HepG2 (cell line): Measurements from ENCODE around the gene OR6S1. TPM values are rescaled to one million over a fixed set of nuclear protein-coding genes. Genes with fewer than 3 reads are reported as not detected.

ENCODE experiments used
- HNRNPK ChIP-seq: fragments of 200-400 bp; formaldehyde crosslinking; IDR thresholded peaks from 2 replicates; pipeline ENCODE4 v1.6.1; 2018; ENCODE audit warnings: low read length, low read depth, moderate library complexity, mild to moderate bottlenecking; ENCODE audit not compliant: poor library complexity, severe bottlenecking
- PPARG ChIP-seq: conservative IDR thresholded peaks from 2 replicates; pipeline ENCODE4 v1.6.1; 2016; ENCODE audit warnings: missing biosample characterization, missing genetic modification reagents
- REL ChIP-seq: sonication (generic); formaldehyde crosslinking; conservative IDR thresholded peaks from 2 replicates; pipeline ENCODE4 v1.8.0; 2022; ENCODE audit warnings: mild to moderate bottlenecking, missing genetic modification reagents, moderate library complexity
- TRAFD1 ChIP-seq: sonication (generic); formaldehyde crosslinking; IDR thresholded peaks from 2 replicates; pipeline ENCODE4 v1.5.1; 2020; ENCODE audit warnings: missing genetic modification reagents, mild to moderate bottlenecking, borderline replicate concordance
- ZNF18 ChIP-seq: sonication (generic); formaldehyde crosslinking; IDR thresholded peaks from 2 replicates; pipeline ENCODE4 v1.8.0; 2022; ENCODE audit warnings: mild to moderate bottlenecking, missing genetic modification reagents; ENCODE audit not compliant: insufficient replicate concordance
- ZNF264 ChIP-seq: sonication (generic); formaldehyde crosslinking; IDR thresholded peaks from 2 replicates; pipeline ENCODE4 v1.4.0; 2020; ENCODE audit warnings: missing genetic modification reagents
- ZNF282 ChIP-seq: fragments of 450-650 bp; IDR thresholded peaks from 2 replicates; pipeline ENCODE4 v1.6.1; 2018; ENCODE audit not compliant: partially characterized antibody
- ZNF580 ChIP-seq: IDR thresholded peaks from 2 replicates; pipeline ENCODE4 v1.6.1; 2016; ENCODE audit warnings: low read depth, borderline replicate concordance
- ZNF614 ChIP-seq: IDR thresholded peaks from 2 replicates; pipeline ENCODE4 v1.6.1; 2018; ENCODE audit warnings: missing biosample characterization, missing genetic modification reagents, inconsistent platforms, borderline replicate concordance
- ZNF747 ChIP-seq: sonication (generic); formaldehyde crosslinking; IDR thresholded peaks from 2 replicates; pipeline ENCODE4 v1.8.1; 2023; ENCODE audit warnings: missing genetic modification reagents, mild to moderate bottlenecking, borderline replicate concordance
- polyA plus RNA-seq, 8 experiments: library from polyadenylated mRNA; depleted of rRNA in 3 of 8; stranded (reverse) in 7 of 8; unstranded in 1 of 8; fragments of >200 nt; fragmentation: Illumina TruSeq in 4 of 8; extraction: Trizol in 4 of 8; gene quantifications; 2 replicates each; pipeline versions ENCODE4 v1.2.1 to v1.2.3, GENCODE V29; 2011 to 2016; ENCODE audit warnings: low read depth in 4 of 8, missing spikeins in 1 of 8, mixed read lengths in 1 of 8; ENCODE audit not compliant: insufficient read depth in 1 of 8
- total RNA-seq, 5 experiments: library from RNA; depleted of rRNA; stranded (reverse); fragments of >200 nt; fragmentation: Illumina TruSeq; extraction: Trizol; gene quantifications; 2 replicates each; pipeline ENCODE4 v1.2.3, GENCODE V29; 2016; ENCODE audit warnings: low read depth in 1 of 5
- TF ChIP-seq, protein P1 (sequence below): sonication (generic); formaldehyde crosslinking; IDR thresholded peaks from 2 replicates; pipeline ENCODE4 v1.4.0; 2020; ENCODE audit warnings: missing genetic modification reagents
- TF ChIP-seq, protein P2 (sequence below): IDR thresholded peaks from 2 replicates; pipeline ENCODE4 v1.4.0; 2020; ENCODE audit warnings: mild to moderate bottlenecking, missing genetic modification reagents
- TF ChIP-seq, protein P3 (sequence below), 2 experiments: fragments of 450-650 bp in 1 of 2; sonication (generic) in 1 of 2; formaldehyde crosslinking; IDR thresholded peaks; 2 replicates each; pipeline versions ENCODE4 v1.5.0 to v1.8.0; 2020 to 2022; ENCODE audit warnings: mild to moderate bottlenecking in 1 of 2, missing genetic modification reagents in 1 of 2

OR6S1 gene
- total and polyA plus RNA-seq, 2 of the 13 experiments (the other 11 are each of a cell fraction or from before 2014, with no cell fraction given) = 0.09 TPM; not detected in 1

DNA sequence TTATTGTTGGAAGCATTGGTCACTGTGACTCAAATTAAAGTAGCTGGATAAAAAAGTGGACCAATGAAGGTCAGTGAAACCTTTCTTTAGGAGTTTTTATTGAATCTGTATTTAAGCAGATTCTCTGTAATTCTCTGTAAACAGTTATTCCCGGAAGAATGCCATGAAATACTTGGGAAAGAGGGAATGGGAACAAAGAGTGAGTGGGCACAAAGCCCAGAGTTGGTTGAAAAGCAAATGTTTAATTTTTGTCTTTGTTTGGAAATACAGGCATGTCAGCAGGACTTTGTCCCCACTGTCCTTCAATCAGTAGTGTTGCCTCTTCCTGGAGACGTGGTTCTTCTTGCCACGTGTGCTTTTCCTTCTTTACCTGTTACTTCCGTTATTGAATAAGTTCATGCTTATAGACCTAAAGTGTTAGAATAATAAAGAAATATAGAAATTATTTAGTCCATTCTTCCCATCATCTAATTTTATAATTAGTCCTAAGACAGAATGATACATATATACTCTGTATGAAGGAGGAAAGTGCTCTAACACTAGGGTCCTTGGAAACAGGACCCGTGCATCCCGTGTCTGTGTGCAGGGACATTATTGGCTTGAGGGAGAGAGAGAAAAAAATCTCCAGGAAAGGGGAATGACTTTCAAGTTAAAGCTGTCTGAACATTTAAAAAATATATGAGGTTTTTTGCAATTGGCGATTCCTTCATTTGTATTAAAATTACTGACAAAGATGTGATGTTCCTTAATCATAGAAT, 45.1 kb upstream of the OR6S1 start (continued):
- TF ChIP-seq, protein P1, sequence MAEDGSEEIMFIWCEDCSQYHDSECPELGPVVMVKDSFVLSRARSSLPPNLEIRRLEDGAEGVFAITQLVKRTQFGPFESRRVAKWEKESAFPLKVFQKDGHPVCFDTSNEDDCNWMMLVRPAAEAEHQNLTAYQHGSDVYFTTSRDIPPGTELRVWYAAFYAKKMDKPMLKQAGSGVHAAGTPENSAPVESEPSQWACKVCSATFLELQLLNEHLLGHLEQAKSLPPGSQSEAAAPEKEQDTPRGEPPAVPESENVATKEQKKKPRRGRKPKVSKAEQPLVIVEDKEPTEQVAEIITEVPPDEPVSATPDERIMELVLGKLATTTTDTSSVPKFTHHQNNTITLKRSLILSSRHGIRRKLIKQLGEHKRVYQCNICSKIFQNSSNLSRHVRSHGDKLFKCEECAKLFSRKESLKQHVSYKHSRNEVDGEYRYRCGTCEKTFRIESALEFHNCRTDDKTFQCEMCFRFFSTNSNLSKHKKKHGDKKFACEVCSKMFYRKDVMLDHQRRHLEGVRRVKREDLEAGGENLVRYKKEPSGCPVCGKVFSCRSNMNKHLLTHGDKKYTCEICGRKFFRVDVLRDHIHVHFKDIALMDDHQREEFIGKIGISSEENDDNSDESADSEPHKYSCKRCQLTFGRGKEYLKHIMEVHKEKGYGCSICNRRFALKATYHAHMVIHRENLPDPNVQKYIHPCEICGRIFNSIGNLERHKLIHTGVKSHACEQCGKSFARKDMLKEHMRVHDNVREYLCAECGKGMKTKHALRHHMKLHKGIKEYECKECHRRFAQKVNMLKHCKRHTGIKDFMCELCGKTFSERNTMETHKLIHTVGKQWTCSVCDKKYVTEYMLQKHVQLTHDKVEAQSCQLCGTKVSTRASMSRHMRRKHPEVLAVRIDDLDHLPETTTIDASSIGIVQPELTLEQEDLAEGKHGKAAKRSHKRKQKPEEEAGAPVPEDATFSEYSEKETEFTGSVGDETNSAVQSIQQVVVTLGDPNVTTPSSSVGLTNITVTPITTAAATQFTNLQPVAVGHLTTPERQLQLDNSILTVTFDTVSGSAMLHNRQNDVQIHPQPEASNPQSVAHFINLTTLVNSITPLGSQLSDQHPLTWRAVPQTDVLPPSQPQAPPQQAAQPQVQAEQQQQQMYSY (CRISPR knock-in tag) = 0 out of 2 replicates have a peak, but pooled peaks have one; percentile 38
- TF ChIP-seq ZNF18 (CRISPR knock-in tag) (peak; percentile 40), ZNF747 (CRISPR knock-in tag) (no peak), TRAFD1 (CRISPR knock-in tag) (no peak), ZNF264 (peak; percentile 79; the same call in 1 of the 2 replicates), PPARG (CRISPR knock-in tag) (peak; percentile 88), ZNF580 (peak; percentile 33; the same call in 1 of the 2 replicates), HNRNPK (peak; percentile 9), REL (no peak), ZNF282 (no peak), ZNF614 (peak; percentile 73; the same call in 1 of the 2 replicates)
- TF ChIP-seq, protein P2, sequence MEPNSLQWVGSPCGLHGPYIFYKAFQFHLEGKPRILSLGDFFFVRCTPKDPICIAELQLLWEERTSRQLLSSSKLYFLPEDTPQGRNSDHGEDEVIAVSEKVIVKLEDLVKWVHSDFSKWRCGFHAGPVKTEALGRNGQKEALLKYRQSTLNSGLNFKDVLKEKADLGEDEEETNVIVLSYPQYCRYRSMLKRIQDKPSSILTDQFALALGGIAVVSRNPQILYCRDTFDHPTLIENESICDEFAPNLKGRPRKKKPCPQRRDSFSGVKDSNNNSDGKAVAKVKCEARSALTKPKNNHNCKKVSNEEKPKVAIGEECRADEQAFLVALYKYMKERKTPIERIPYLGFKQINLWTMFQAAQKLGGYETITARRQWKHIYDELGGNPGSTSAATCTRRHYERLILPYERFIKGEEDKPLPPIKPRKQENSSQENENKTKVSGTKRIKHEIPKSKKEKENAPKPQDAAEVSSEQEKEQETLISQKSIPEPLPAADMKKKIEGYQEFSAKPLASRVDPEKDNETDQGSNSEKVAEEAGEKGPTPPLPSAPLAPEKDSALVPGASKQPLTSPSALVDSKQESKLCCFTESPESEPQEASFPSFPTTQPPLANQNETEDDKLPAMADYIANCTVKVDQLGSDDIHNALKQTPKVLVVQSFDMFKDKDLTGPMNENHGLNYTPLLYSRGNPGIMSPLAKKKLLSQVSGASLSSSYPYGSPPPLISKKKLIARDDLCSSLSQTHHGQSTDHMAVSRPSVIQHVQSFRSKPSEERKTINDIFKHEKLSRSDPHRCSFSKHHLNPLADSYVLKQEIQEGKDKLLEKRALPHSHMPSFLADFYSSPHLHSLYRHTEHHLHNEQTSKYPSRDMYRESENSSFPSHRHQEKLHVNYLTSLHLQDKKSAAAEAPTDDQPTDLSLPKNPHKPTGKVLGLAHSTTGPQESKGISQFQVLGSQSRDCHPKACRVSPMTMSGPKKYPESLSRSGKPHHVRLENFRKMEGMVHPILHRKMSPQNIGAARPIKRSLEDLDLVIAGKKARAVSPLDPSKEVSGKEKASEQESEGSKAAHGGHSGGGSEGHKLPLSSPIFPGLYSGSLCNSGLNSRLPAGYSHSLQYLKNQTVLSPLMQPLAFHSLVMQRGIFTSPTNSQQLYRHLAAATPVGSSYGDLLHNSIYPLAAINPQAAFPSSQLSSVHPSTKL = peak; percentile 98
- TF ChIP-seq, protein P3, sequence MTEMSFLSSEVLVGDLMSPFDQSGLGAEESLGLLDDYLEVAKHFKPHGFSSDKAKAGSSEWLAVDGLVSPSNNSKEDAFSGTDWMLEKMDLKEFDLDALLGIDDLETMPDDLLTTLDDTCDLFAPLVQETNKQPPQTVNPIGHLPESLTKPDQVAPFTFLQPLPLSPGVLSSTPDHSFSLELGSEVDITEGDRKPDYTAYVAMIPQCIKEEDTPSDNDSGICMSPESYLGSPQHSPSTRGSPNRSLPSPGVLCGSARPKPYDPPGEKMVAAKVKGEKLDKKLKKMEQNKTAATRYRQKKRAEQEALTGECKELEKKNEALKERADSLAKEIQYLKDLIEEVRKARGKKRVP (CRISPR knock-in tag; IDR thresholded peaks at IDR 0.05) = peak in 1 of 2 experiments; percentile 90; a peak in 2 of 4 replicates
